Endothelial cell of umbilical vein (primary cell): Measurements from ENCODE around the gene EIF2S3. TPM values are rescaled to one million over a fixed set of nuclear protein-coding genes. Genes with fewer than 3 reads are reported as not detected.
A peak's percentile ranks its signal among the peaks of the same experiment; 100 is the strongest.

Experiments used
- Bru-seq: library from RNA; stranded (reverse); fragments of 400-500 nt; gene quantifications from one replicate; lab custom pipeline; 2021; lab: Mats Ljungman, UMichigan
- BruChase-seq, 2 experiments: library from RNA; stranded (reverse); fragments of 400-500 nt; gene quantifications; one replicate each; lab custom pipeline; 2021; lab: Mats Ljungman, UMichigan
- BruUV-seq: library from RNA; stranded (reverse); fragments of 400-500 nt; replicated peaks from 2 replicates; lab custom pipeline; 2021; lab: Mats Ljungman, UMichigan
- CTCF ChIA-PET: fragments of 300-600, 350-600 bp; sonication (Branson Sonifier 250); formaldehyde crosslinking; loops from one replicate; lab custom pipeline; 2021; ENCODE audit warnings: antibody characterized with exemption, inconsistent platforms; lab: Charles Lee
- POLR2A ChIA-PET: fragments of 300-600, 350-600 bp; sonication (Branson Sonifier 250); formaldehyde crosslinking; loops from one replicate; lab custom pipeline; 2021; ENCODE audit warnings: antibody characterized with exemption, inconsistent platforms; lab: Charles Lee
- DNase-seq: peaks from one replicate; pipeline ENCODE4 v3.0.0-alpha.2; 2011; ENCODE audit warnings: low read depth, low spot score
- FAIRE-seq: peaks from 2 replicates; lab custom pipeline; 2011; peaks lifted over from hg19 to GRCh38; lab: Jason Lieb, UNC
- H2AFZ ChIP-seq: 2 replicates; pipeline ENCODE4 v1.6.0; 2012; ENCODE audit warnings: low read depth, low read length, control low read depth, inconsistent platforms
- H3K27ac ChIP-seq: 2 replicates; pipeline ENCODE4 v1.5.1; 2011; ENCODE audit warnings: low read depth, mild to moderate bottlenecking, control low read depth, low read length, moderate library complexity; ENCODE audit not compliant: insufficient read depth
- H3K27me3 ChIP-seq, 2 experiments: 2 replicates each; pipeline versions ENCODE4 v1.6.0 to v1.6.1; 2011; ENCODE audit warnings: low read length in 2 of 2, mixed read lengths in 1 of 2; ENCODE audit not compliant: control insufficient read depth in 2 of 2, insufficient read depth in 2 of 2
- H3K36me3 ChIP-seq, 2 experiments: 2 replicates in 1 of 2; 3 replicates in 1 of 2; pipeline ENCODE4 v1.5.1; 2011; ENCODE audit warnings: low read length in 2 of 2, mild to moderate bottlenecking in 1 of 2, moderate library complexity in 1 of 2; ENCODE audit not compliant: control insufficient read depth in 2 of 2, insufficient read depth in 2 of 2; ENCODE audit errors: extremely low read depth in 1 of 2
- H3K4me1 ChIP-seq: 3 replicates; pipeline ENCODE4 v1.5.1; 2011; ENCODE audit warnings: mild to moderate bottlenecking, low read length; ENCODE audit not compliant: control insufficient read depth, insufficient read depth; ENCODE audit errors: extremely low read depth
- H3K4me2 ChIP-seq: 2 replicates; pipeline ENCODE4 v1.6.1; 2011; ENCODE audit warnings: low read length, control low read depth, mixed read lengths; ENCODE audit not compliant: insufficient read depth
- H3K4me3 ChIP-seq, 3 experiments: fragments of 200-600 bp in 1 of 3; sonication (generic), shearing (Covaris generic) in 1 of 3; replicated peaks in 1 of 3; 2 replicates each; pipeline ENCODE4 v1.5.1; 2011 to 2016; ENCODE audit warnings: control low read depth in 3 of 3, low read length in 3 of 3, mild to moderate bottlenecking in 2 of 3, inconsistent platforms in 1 of 3, low read depth in 1 of 3, moderate library complexity in 1 of 3; ENCODE audit not compliant: insufficient read depth in 1 of 3
- H3K79me2 ChIP-seq: 2 replicates; pipeline ENCODE4 v1.6.0; 2012; ENCODE audit warnings: low read length, inconsistent platforms; ENCODE audit not compliant: control insufficient read depth, insufficient read depth
- H3K9ac ChIP-seq: replicated peaks from 2 replicates; pipeline ENCODE3; 2011; ENCODE audit warnings: low read length, control low read depth; ENCODE audit not compliant: insufficient read depth; ENCODE audit errors: extremely low read depth
- H3K9me1 ChIP-seq: replicated peaks from 3 replicates; pipeline ENCODE4 v1.6.0; 2011; ENCODE audit warnings: mild to moderate bottlenecking, low read length; ENCODE audit not compliant: control insufficient read depth, insufficient read depth; ENCODE audit errors: extremely low read depth
- H3K9me3 ChIP-seq: replicated peaks from 2 replicates; pipeline ENCODE4 v1.5.1; 2012; ENCODE audit warnings: low read length, inconsistent platforms; ENCODE audit not compliant: control insufficient read depth, insufficient read depth
- H4K20me1 ChIP-seq: replicated peaks from 2 replicates; pipeline ENCODE3; 2011; ENCODE audit warnings: mild to moderate bottlenecking, low read length; ENCODE audit not compliant: control insufficient read depth, insufficient read depth; ENCODE audit errors: extremely low read depth
- EZH2 ChIP-seq: IDR thresholded peaks from 2 replicates; pipeline ENCODE4 v1.6.1; 2012; ENCODE audit warnings: borderline replicate concordance, low read depth, mild to moderate bottlenecking, moderate library complexity, low read length, inconsistent platforms; ENCODE audit not compliant: severe bottlenecking
- FOS ChIP-seq: IDR thresholded peaks from 2 replicates; pipeline ENCODE4 v1.6.1; 2011; ENCODE audit warnings: mild to moderate bottlenecking, low read length, moderate library complexity, borderline replicate concordance; ENCODE audit not compliant: insufficient read depth
- GATA2 ChIP-seq: IDR thresholded peaks from 2 replicates; pipeline ENCODE4 v1.7.0; 2011; ENCODE audit warnings: low read depth, mild to moderate bottlenecking, moderate library complexity, mixed read lengths, low read length; ENCODE audit not compliant: insufficient read length, insufficient read depth
- JUN ChIP-seq: IDR thresholded peaks from 2 replicates; pipeline ENCODE4 v1.6.1; 2011; ENCODE audit warnings: borderline replicate concordance, low read depth; ENCODE audit not compliant: insufficient read length, insufficient read depth
- MAX ChIP-seq: IDR thresholded peaks from 2 replicates; pipeline ENCODE4 v1.6.1; 2011; ENCODE audit not compliant: insufficient read depth, insufficient read length
- MYC ChIP-seq: IDR thresholded peaks from one replicate; pipeline ENCODE4 v1.6.1; 2011; ENCODE audit warnings: mild to moderate bottlenecking, low read depth, low read length
- POLR2A ChIP-seq: IDR thresholded peaks from 2 replicates; pipeline ENCODE4 v1.6.1; 2012; ENCODE audit warnings: low read depth, mild to moderate bottlenecking, control low read depth, low read length
- POLR2AphosphoS5 ChIP-seq: IDR thresholded peaks from 2 replicates; pipeline ENCODE4 v1.6.1; 2012; ENCODE audit warnings: low read depth, mild to moderate bottlenecking, control low read depth, low read length, moderate library complexity; ENCODE audit not compliant: insufficient read depth
- dilution Hi-C: fragments of 300-500 bp; cut with MboI; formaldehyde crosslinking; loops from one replicate; pipeline ENCODE4 v1.15.0; 2019; ENCODE audit warnings: low sequenced_read_pairs; ENCODE audit not compliant: extremely low pct_ligation_motif_present
- intact Hi-C: fragments of 100-400 bp; cut with micrococcal nuclease; formaldehyde crosslinking; loops from one replicate; pipeline ENCODE4 v1.10.0; 2022
- long read RNA-seq: library from polyadenylated mRNA; stranded (forward); transcript quantifications from one replicate; pipeline ENCODE4 v2.0.0, GENCODE V29; 2021
- polyA minus RNA-seq, 3 experiments: library from RNA; depleted of rRNA, polyadenylated mRNA; stranded (reverse); fragments of >200 nt; gene quantifications; 1 replicate in 1 of 3; 2 replicates in 2 of 3; pipeline ENCODE4 v1.2.3, GENCODE V29; 2011
- polyA plus RNA-seq, 4 experiments: library from polyadenylated mRNA; depleted of rRNA in 3 of 4; stranded (reverse) in 3 of 4; unstranded in 1 of 4; fragments of >200 nt; gene quantifications; 2 replicates each; pipeline versions ENCODE4 v1.2.1 to v1.2.3, GENCODE V29; 2011 to 2012; ENCODE audit warnings: missing spikeins in 1 of 4
- total RNA-seq: library from RNA; stranded (reverse); gene quantifications from 2 replicates; pipeline ENCODE4 v1.2.3, GENCODE V29; 2021
- TF ChIP-seq, protein P1 (sequence below), 2 donors: IDR thresholded peaks; 1 replicate in 1 of 2; 2 replicates in 1 of 2; pipeline ENCODE4 v1.5.1; 2011; ENCODE audit warnings: low read length in 2 of 2, mild to moderate bottlenecking in 2 of 2, moderate library complexity in 2 of 2, control low read depth in 1 of 2, inconsistent platforms in 1 of 2, low read depth in 1 of 2; ENCODE audit not compliant: insufficient read depth in 1 of 2; ENCODE audit errors: extremely low read depth in 1 of 2

The EIF2S3 gene
- total RNA-seq (152 and 161 TPM in 2 replicates), polyA plus RNA-seq (33.9 and 35.8 TPM in 2 replicates), polyA minus RNA-seq (100 and 108 TPM in 2 replicates), Bru-seq, nascent RNA (percentile 94 among the genes with signal in this experiment), BruChase-seq, experiment 1, labeled RNA remaining after a 6-hour chase (percentile 98 among the genes with signal in this experiment), BruChase-seq, experiment 2, labeled RNA remaining after a 2-hour chase (percentile 97 among the genes with signal in this experiment)
- polyA plus RNA-seq (2011; cell fraction: cytosol; rRNA removed), result 58.3 and 59.1 TPM in 2 replicates
- 86.5 and 120 TPM in 2 replicates for polyA plus RNA-seq (2011; cell fraction: nucleus; rRNA removed)
- polyA plus RNA-seq (2012), result 120 and 137 TPM in 2 replicates
- polyA minus RNA-seq (2011; cell fraction: cytosol; rRNA and poly(A)+ RNA removed), result 1,013 TPM
- 37.7 and 67.4 TPM in 2 replicates for polyA minus RNA-seq (2011; cell fraction: nucleus; rRNA and poly(A)+ RNA removed)
- long read RNA-seq, transcript EIF2S3-201 (12 exons, 2,858 nt), result major isoform, 182 of 237 reads
- long read RNA-seq, partial matches to known transcripts, result 4 of 237 reads
- long read RNA-seq, other reads (novel, unspliced or antisense), result 50 of 237 reads

GRCh38 chrX:24054182-24055042, at the start of gene EIF2S3:
EIF2S3 (plus strand) TSS chrX:24054956; CDS start chrX:24054969, 13 bp downstream.
- peak within 1 kb of the TSS; percentile 74 for H3K9ac ChIP-seq
- DNase-seq (peak; percentile 95), FAIRE-seq (peak; percentile 85)
- H4K20me1 ChIP-seq, result no peaks in the 10 kb centered on the region
- no peaks in the 10 kb centered on the region for H3K9me1 ChIP-seq
- peaks cover 0 to 3% of the 10 kb centered on the region in 2 experiments for H3K36me3 ChIP-seq
- H3K27ac ChIP-seq, result peak within 1 kb of the TSS; percentile 79
- intact Hi-C loops (loop anchor here (1.0 to 10.0 kb wide), 5 partner anchors 29 to 360 kb away; partner anchors contain the start of genes ACOT9, CXorf58 and SAT1), dilution Hi-C loops (no loop called here)
- H3K4me2 ChIP-seq, result peak within 1 kb of the TSS; percentile 98
- CTCF ChIA-PET, result interaction anchor here (0.6 to 3.4 kb wide), 25 partner anchors 11 to 387 kb away, joined by 3 to 41 read pairs (median 3); partner anchors contain the start of genes ACOT9, APOO, CXorf58 and KLHL15
- TF ChIP-seq, protein P1, sequence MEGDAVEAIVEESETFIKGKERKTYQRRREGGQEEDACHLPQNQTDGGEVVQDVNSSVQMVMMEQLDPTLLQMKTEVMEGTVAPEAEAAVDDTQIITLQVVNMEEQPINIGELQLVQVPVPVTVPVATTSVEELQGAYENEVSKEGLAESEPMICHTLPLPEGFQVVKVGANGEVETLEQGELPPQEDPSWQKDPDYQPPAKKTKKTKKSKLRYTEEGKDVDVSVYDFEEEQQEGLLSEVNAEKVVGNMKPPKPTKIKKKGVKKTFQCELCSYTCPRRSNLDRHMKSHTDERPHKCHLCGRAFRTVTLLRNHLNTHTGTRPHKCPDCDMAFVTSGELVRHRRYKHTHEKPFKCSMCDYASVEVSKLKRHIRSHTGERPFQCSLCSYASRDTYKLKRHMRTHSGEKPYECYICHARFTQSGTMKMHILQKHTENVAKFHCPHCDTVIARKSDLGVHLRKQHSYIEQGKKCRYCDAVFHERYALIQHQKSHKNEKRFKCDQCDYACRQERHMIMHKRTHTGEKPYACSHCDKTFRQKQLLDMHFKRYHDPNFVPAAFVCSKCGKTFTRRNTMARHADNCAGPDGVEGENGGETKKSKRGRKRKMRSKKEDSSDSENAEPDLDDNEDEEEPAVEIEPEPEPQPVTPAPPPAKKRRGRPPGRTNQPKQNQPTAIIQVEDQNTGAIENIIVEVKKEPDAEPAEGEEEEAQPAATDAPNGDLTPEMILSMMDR (IDR thresholded peaks at IDR 0.05; ENCODE audit: extremely low read depth in 1 of 2, insufficient read depth in 1 of 2, low read depth in 1 of 2, low read length in 2 of 2), result peak; percentile 53 to 68
- TF ChIP-seq MAX (peak; percentile 9), GATA2 (no peak), MYC (no peak), POLR2A (peak; percentile 66), FOS (no peak), JUN (no peak), POLR2AphosphoS5 (peak; percentile 38), EZH2 (no peak)
- H3K4me3 ChIP-seq, result peak within 1 kb of the TSS in 2 of 3 experiments; percentile 49 to 85
- H3K9me3 ChIP-seq, result no peaks in the 10 kb centered on the region
- POLR2A ChIA-PET, result interaction anchor here (0.6 to 2.8 kb wide), 8 partner anchors 11 to 271 kb away, joined by 3 to 14 read pairs (median 5); partner anchors contain the start of gene SAT1
- peak within 1 kb of the TSS; percentile 38 for H2AFZ ChIP-seq
- H3K4me1 ChIP-seq, result peaks cover 5% of the 10 kb centered on the region
- H3K27me3 ChIP-seq, result no peaks in the 10 kb centered on the region
- BruUV-seq, result TSS peak; percentile 83
- peaks cover 14% of the 10 kb centered on the region for H3K79me2 ChIP-seq
